ENCODE measurements around the gene SPACA5B. TPM values are rescaled to one million over a fixed set of nuclear protein-coding genes. Genes with fewer than 3 reads are reported as not detected.
"Not testable (repeated sequence)": the region's sequence is repeated elsewhere in the genome, so short reads cannot be mapped to it uniquely, and the experiment has no call there.

The SPACA5B gene
- total RNA-seq, 1 donor from 2014 or later, result not detected

- Mint-ChIP-seq H3K36me3 (ENCODE audit: low read depth) (no peaks in the 10 kb centered on the region), H3K9me3 (ENCODE audit: low read depth) (peaks cover 15% of the 10 kb centered on the region), H3K4me1 (ENCODE audit: low read depth) (no peaks in the 10 kb centered on the region), H3K27ac (ENCODE audit: unreplicated experiment) (no peak overlapping the region), H3K27me3 (ENCODE audit: low read depth) (peaks cover 6% of the 10 kb centered on the region), H3K4me3 (ENCODE audit: unreplicated experiment) (no peak overlapping the region)
- DNase-seq (ENCODE audit: low spot score), result no peak
- no peak for TF ChIP-seq CTCF (IDR thresholded peaks at IDR 0.05)
Measured at GRCh38 chrX:48180811-48181210, 50.4 kb downstream of the SPACA5B start.

- H3K27ac Mint-ChIP-seq (ENCODE audit: unreplicated experiment); H3K27me3 Mint-ChIP-seq (ENCODE audit: low read depth); DNase-seq (ENCODE audit: low spot score); H3K4me3 Mint-ChIP-seq (ENCODE audit: unreplicated experiment); H3K36me3 Mint-ChIP-seq (ENCODE audit: low read depth); H3K4me1 Mint-ChIP-seq (ENCODE audit: low read depth): not testable (repeated sequence)
- H3K9me3 Mint-ChIP-seq (ENCODE audit: low read depth), result peaks cover 17% of the 10 kb centered on the region
Measured at GRCh38 chrX:48181882-48182281, 51.5 kb downstream of the SPACA5B start.

Other genes starting within 250 kb of the SPACA5B start
- 3.4 to 4.3 TPM (median 4.2 TPM) in 3 replicates for gene ZNF182, start 126.6 kb upstream of the SPACA5B start, total RNA-seq
- gene SPACA5, start 123.6 kb upstream of the SPACA5B start, total RNA-seq, result not detected in 3 replicates
- 2.0 to 2.7 TPM (median 2.1 TPM) in 3 replicates for gene ZNF630, start 59.0 kb upstream of the SPACA5B start, total RNA-seq
- gene SSX5, start 66.2 kb downstream of the SPACA5B start, total RNA-seq, result not detected in 3 replicates
- gene SSX1, start 124.8 kb downstream of the SPACA5B start, total RNA-seq, result not detected in 3 replicates
- not detected in 3 replicates for gene SSX3, start 226.1 kb downstream of the SPACA5B start, total RNA-seq

All from chondrocyte (in vitro differentiated cells).